Activated CD4-positive, alpha-beta T cell treated with anti-CD3 and anti-CD28 coated beads, Interleukin-2, amount 50 U/mL, for 24 hours (primary cell): ENCODE measurements around the gene ARHGEF28.

Source experiments
- DNase-seq, 2 donors: peaks; one replicate each; pipeline ENCODE4 v3.0.0-alpha.2; 2020; ENCODE audit warnings: low read depth in 1 of 2, low spot score in 1 of 2

The ARHGEF28 gene, protein sequence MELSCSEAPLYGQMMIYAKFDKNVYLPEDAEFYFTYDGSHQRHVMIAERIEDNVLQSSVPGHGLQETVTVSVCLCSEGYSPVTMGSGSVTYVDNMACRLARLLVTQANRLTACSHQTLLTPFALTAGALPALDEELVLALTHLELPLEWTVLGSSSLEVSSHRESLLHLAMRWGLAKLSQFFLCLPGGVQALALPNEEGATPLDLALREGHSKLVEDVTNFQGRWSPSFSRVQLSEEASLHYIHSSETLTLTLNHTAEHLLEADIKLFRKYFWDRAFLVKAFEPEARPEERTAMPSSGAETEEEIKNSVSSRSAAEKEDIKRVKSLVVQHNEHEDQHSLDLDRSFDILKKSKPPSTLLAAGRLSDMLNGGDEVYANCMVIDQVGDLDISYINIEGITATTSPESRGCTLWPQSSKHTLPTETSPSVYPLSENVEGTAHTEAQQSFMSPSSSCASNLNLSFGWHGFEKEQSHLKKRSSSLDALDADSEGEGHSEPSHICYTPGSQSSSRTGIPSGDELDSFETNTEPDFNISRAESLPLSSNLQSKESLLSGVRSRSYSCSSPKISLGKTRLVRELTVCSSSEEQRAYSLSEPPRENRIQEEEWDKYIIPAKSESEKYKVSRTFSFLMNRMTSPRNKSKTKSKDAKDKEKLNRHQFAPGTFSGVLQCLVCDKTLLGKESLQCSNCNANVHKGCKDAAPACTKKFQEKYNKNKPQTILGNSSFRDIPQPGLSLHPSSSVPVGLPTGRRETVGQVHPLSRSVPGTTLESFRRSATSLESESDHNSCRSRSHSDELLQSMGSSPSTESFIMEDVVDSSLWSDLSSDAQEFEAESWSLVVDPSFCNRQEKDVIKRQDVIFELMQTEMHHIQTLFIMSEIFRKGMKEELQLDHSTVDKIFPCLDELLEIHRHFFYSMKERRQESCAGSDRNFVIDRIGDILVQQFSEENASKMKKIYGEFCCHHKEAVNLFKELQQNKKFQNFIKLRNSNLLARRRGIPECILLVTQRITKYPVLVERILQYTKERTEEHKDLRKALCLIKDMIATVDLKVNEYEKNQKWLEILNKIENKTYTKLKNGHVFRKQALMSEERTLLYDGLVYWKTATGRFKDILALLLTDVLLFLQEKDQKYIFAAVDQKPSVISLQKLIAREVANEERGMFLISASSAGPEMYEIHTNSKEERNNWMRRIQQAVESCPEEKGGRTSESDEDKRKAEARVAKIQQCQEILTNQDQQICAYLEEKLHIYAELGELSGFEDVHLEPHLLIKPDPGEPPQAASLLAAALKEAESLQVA (N-terminal part only)

DNA sequence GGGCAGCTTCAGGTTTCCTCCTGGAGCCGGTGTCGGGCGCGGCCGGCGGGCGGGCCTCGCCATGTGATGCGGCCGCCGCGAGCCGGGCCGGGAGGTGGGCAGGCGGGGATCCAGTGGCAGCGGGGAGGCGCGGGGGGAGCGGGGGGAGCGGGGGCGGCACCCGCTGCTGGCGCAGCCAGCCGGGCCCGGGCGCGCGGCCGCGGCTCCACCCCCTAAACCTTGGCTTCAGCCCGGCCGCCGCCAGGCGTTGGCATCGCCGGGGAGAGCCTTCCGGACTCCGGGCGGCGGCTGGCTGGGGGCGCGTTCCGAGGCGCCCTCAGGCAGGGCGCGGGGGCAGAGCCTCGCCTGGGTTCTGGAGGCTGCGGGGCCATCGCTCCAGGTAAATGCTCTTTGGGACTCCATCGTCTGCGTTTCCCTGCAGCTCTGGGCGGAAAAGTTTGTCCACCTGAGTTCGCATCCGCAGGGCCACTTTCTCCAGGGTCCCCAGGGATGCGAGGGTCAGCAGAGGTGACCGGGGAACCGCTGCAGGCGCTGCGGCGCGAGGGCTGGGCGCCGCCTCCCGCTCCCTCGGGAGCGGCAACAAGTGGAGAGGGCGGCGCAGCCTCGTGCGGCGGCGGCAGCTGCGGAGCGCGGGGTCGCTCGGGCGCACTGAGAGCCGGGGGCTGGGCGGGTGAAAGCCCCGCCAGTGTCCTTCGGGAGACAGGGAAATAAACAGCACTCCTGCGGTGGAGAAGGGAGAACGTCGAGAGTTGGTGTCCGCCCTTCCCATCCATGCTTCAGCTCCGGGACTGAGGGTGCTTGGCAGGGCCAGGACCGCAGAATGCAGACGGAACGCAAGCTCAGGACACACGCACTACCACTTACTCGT is at the start of gene ARHGEF28:
ARHGEF28 (plus strand) TSS at position 253 of the 868 bp plus-strand sequence. CDS start 58,656 bp downstream, outside the sequence.
- DNase-seq = no peak

- DNase-seq = no peak
Measured at GRCh38 chr5:73582285-73583145, 43.5 kb upstream of the ARHGEF28 start.

GRCh38 chr5:73587923-73588322 is 38.1 kb upstream of the ARHGEF28 start:
- no peak for DNase-seq

DNA sequence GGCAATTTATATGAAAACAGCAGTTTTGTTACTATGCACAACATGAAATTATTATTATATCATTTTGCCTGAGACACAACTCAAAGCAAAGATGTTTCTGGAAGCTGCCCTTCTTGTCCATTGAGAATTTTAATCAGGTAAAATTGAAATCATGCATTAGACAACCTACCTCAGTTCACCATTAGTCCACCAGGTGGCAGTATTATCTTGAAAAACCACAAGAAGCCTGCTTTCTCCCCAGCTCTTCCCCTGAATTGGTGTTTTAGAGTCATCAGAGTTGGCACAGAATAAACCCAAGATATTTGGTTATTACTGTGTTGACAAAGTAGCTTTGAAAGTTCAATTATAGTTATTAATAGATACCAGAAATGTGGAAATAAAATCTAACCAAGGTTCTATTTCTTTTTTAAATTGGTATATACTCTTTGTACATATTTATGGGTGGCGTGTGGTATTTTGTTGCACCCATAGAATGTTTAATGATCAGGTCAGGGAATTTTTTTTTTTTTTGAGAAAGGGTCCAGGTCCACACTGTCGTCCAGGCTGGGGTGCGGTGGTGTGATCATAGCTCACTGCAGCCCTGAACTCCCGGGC is 34.8 kb upstream of the ARHGEF28 start:
- DNase-seq = peak in 1 of 2 donors; percentile 65

DNA sequence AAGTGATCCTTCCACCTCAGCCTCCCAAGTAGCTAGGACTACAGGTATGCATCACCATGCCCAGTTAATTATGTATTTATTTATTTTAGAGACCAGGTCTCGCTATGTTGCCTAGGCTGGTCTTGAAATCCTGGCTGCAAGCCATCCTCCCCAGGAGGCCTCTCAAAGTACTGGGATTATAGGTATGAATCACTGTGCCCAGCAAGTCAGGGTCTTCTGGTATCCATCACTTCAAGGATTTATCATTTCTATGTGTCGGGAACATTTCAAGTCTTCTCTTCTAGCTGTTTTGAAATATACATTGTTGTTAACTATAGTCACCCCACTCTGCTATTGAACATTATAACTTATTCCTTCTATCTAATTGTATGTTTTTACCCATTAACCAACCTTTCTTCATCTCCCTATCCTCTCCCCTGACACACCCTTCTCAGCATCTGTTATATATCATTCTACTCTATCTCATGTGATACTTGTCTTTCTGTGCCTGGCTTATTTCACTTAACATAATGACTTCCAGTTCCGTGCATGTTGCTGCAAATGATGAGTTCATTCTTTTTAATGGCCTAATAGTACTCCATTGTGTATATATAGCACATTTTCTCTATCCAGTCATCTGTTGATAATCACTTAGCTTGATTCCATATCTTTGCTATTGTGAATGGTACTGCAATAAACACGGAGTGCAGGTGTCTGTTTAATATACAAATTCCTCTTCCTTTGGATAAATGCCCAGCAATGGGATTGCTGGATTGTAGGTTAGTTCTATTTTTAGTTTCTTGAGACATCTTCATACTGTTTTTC is 34.1 kb upstream of the ARHGEF28 start:
- no peak for DNase-seq

GRCh38 chr5:73592551-73592950 is 33.4 kb upstream of the ARHGEF28 start:
- DNase-seq = no peak

DNA sequence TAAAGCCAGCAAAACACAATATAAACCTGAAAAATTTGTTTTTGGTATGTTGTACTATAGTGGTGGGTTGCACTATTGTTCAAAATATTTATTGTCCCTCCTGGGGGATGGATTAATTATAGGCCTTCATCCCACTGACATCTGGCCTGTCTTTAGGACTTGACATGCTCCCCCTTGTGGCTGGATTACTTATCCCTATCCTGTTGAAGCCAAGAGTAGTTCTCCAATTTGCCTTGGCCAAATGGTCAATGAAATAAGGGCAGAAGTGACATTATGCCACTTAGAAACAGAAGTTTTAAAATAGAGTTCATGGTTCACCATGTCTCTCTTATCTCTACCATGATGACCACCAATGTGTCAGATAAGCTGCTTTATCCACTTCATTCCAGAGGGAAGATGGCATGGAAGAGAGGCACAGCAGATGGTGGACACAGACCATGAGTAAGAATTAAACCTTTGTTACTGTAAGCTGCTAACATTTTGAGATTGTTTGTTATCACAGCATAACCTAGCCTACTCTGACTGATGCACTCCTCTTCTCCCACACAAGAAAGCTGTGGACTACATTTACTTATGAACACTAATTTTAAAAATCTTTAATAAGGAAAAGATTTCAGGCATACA is 29.2 kb upstream of the ARHGEF28 start:
- no peak for DNase-seq

DNA sequence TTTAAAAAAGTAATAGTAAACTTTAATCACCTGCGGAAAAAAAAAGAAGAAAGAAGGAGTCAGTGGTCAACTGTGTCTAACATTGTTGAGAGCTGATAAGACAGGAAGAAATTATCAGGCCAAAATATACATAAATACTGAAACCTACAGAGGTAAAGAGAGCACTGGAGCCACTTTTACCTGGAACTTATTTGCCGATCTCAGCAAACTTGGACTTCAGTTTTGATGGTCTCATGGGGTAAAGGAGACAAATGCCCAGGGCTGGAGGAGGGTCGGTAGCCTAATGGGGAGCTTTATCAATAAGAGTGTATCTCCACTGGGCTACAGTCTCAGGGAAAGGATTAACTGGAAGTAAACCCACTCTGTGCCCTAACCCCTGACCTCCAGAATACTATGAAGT is 26.6 kb upstream of the ARHGEF28 start:
- no peak for DNase-seq

DNA sequence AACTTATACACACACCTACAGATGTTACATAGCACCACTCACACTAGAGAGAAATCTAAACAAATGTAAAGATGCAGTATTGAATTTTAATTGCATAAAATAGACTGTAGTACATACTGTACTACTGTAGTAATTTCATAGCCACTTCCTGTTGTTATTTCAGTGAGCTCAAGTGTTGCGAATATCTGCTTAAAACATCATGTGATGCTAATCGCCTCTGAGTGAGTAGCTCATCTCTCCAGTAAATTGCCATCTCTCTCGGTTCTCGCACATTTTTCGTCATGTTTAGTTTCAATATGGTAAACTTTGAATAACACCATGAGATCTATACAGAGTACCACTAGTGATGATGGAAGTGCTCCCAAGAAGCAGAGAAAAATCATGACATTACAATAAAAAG is 22.0 kb upstream of the ARHGEF28 start:
- DNase-seq = no peak

GRCh38 chr5:73605223-73606087 is 20.5 kb upstream of the ARHGEF28 start:
- no peak for DNase-seq

DNA sequence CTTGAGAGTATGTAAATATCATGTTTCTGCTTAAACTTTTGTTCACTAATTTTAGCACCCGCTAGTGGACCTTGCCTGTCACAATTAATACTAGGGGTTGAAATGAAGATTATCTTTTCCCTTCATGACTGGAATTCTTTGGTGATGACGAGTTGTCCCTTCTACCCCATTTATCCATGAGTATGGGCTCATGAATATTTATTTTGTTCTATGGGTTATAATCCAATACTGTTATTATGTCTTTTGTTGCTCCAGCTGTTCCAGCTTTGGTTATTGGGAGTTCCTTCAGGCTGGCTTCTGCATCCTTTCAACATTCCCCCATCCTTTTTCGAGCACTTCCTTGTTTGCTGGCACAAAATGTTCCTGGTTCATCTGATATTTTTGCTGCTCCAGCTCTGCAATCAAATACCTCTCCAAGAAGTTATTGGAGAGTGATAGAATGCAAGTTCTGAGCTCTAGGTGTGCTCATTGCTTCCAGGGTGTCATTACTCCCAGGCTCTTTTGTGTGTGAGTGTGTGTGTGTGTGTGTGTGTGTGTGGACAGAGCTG is 19.7 kb upstream of the ARHGEF28 start:
- no peak for DNase-seq

- DNase-seq = no peak
Measured at GRCh38 chr5:73607228-73607627, 18.8 kb upstream of the ARHGEF28 start.

DNA sequence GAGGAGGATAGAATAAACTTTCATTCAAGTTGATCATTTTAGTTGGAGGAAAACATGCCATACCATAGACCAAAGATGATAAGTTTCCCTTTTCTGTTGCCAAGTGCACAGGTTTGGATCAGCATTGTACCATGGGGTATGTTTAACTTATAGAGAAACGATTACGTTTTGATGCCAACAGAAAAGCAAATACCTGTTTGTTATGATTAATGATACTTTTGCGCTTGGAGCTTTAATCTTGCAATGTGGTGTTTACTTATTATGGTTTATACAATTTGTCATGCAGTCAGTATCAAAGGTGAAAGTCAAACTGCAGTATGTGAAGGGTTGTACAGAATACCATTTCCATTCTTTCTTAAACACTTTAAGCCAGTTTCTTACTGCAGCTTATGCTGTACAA is 13.2 kb upstream of the ARHGEF28 start:
- DNase-seq = no peak

- no peak for DNase-seq
Measured at GRCh38 chr5:73615085-73615484, 10.9 kb upstream of the ARHGEF28 start.

DNA sequence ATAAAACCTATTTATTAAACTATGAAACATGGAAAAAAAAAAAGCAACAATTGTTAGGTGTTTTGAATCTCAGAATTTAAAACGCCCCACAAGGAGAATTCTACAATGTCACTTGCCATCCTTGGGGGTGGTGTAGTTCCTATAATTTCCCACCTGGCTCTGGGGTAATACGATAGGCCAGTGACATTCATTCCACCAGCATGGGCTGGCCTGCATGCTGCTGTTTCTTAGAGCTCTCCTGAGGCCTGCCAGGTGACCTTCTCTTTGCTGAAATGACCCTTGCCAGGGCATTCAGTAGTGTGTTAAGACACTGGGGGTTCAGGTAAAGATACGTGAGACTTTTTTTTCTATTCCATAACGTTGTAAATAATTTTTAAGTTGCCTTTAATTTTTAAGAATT is 10.0 kb upstream of the ARHGEF28 start:
- no peak for DNase-seq

DNA sequence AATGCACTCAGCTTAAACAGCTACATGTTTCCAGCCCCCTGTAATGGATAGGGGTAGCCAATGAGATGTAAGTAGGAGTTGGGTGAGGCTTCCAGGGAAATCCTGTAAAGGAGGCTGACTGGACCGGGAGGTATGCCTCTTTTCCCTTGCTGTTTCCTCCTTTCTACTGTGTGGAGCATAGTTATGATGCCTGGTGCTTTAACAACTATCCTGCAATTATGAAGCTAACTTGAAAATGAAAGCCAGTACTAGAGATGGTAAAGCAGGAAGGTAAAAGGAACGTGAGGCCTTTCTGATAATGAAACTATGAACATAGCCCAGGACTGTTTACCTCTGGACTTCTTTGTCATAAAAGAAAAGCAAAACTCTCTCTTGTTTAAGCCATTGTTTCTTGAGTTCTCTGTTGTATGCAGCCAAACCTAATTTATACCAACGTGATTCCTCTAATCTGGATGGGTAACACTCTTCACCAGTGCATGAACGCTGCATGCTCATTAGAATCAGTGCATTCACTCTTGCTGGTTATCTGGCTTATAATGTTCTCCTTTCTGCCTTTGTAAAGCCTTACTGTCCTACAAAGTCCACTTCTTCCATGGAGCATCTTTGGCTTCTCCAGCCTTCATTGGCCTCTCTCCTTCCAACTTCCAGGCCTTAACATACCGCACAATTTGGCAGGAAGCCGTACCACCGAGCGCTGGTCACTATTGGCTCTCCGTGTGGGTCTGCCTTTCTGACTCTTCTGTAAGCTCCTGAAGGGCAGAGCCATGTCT is 8.3 kb upstream of the ARHGEF28 start:
- DNase-seq = no peak
